Stimulated activated CD8-positive, alpha-beta memory T cell treated with anti-CD3 and anti-CD28 coated beads, Interleukin-4, amount 100 ng/mL, for 48 hours (primary cell): ENCODE measurements around the gene KIF3A.

Experiments
- DNase-seq: peaks from one replicate; pipeline ENCODE4 v3.0.0-alpha.2; 2020

KIF3A gene

GRCh38 chr5:132661231-132662003 lies 75.9 kb downstream of the KIF3A start:
- peak; percentile 51 for DNase-seq

- DNase-seq: no peak
Measured at GRCh38 chr5:132659598-132660493, 77.5 kb downstream of the KIF3A start.

GRCh38 chr5:132658381-132659302 lies 78.7 kb downstream of the KIF3A start:
- no peak for DNase-seq

- peak; percentile 66 for DNase-seq
Measured at GRCh38 chr5:132657676-132658380, 79.5 kb downstream of the KIF3A start, which contains the start of gene IL13. Gene IL13 (plus strand): TSS chr5:132658173. CDS start chr5:132658187, 14 bp downstream.

- DNase-seq: peak; percentile 43
Measured at GRCh38 chr5:132656774-132657355, 80.5 kb downstream of the KIF3A start.

- DNase-seq: peak; percentile 72
Measured at GRCh38 chr5:132655821-132656773, 81.2 kb downstream of the KIF3A start.

- no peak for DNase-seq
Measured at GRCh38 chr5:132653716-132654115, 83.6 kb downstream of the KIF3A start.

GRCh38 chr5:132651838-132652469 lies 85.4 kb downstream of the KIF3A start:
- DNase-seq: no peak

GRCh38 chr5:132648355-132648754 lies 89.0 kb downstream of the KIF3A start:
- no peak for DNase-seq

GRCh38 chr5:132647473-132647872 lies 89.9 kb downstream of the KIF3A start:
- no peak for DNase-seq

GRCh38 chr5:132646583-132647266 lies 90.6 kb downstream of the KIF3A start:
- DNase-seq: no peak

- DNase-seq: no peak
Measured at GRCh38 chr5:132644177-132644576, 93.2 kb downstream of the KIF3A start.
